ENCODE results near the gene TERT.
"Not testable (repeated sequence)": the region's sequence is repeated elsewhere in the genome, so short reads cannot be mapped to it uniquely, and the experiment has no call there.

Gene TERT

DNA sequence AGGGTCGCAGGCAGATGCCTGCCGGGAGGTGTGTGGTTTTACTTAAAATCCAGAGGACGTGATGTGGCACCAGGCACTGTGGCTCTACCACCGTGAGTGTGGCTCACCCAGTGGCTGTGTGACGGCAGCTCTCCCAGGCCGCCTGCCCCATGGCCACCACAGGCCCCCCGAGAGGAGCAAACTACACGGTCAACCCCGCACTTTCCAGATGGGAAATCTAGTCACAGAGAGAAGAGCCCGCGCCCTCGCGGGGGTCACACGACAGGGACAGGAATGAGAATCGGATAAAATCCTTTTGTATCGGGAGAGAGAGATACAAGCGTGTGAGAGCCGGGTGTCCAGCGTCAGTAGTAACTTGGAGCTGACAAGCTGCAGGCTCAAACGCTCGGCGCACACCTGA, 24.4 kb downstream of the TERT start:
- no peak for TF ChIP-seq ZNF8 (CRISPR knock-in tag; IDR thresholded peaks at IDR 0.05)
- TF ChIP-seq TCF4 (CRISPR knock-in tag; IDR thresholded peaks at IDR 0.05; ENCODE audit: borderline replicate concordance): no peak
- no peak for TF ChIP-seq ZNF565 (CRISPR knock-in tag; conservative IDR thresholded peaks at IDR 0.05; ENCODE audit: low read depth)
- no peak for TF ChIP-seq OSR1 (CRISPR knock-in tag; IDR thresholded peaks at IDR 0.05)
- no peak for ATAC-seq

DNA sequence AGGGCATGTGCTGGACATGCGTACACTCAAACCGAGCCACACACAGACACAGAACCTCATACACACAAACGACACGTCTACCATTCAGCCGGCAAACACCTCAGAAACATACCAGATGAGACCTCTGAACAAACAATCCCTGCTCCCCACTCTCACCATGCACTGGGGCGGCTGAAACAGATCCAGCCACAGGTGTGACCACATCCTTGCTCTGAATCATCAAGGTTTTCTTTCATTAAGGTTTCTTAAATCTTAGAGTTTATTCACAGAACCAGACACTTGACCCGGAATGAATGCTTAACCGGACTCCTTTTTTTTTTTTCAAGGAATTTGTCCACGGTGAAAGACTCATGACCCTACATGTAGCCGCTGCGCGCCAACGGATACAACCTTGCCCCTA, 26.2 kb downstream of the TERT start:
- TF ChIP-seq, protein P1, sequence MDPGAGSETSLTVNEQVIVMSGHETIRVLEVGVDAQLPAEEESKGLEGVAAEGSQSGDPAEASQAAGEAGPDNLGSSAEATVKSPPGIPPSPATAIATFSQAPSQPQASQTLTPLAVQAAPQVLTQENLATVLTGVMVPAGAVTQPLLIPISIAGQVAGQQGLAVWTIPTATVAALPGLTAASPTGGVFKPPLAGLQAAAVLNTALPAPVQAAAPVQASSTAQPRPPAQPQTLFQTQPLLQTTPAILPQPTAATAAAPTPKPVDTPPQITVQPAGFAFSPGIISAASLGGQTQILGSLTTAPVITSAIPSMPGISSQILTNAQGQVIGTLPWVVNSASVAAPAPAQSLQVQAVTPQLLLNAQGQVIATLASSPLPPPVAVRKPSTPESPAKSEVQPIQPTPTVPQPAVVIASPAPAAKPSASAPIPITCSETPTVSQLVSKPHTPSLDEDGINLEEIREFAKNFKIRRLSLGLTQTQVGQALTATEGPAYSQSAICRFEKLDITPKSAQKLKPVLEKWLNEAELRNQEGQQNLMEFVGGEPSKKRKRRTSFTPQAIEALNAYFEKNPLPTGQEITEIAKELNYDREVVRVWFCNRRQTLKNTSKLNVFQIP (CRISPR knock-in tag; IDR thresholded peaks at IDR 0.05; ENCODE audit: borderline replicate concordance, low read depth): no peak
- TF ChIP-seq ZC3H10 (CRISPR knock-in tag; IDR thresholded peaks at IDR 0.05): no peak
- TF ChIP-seq, protein P2, sequence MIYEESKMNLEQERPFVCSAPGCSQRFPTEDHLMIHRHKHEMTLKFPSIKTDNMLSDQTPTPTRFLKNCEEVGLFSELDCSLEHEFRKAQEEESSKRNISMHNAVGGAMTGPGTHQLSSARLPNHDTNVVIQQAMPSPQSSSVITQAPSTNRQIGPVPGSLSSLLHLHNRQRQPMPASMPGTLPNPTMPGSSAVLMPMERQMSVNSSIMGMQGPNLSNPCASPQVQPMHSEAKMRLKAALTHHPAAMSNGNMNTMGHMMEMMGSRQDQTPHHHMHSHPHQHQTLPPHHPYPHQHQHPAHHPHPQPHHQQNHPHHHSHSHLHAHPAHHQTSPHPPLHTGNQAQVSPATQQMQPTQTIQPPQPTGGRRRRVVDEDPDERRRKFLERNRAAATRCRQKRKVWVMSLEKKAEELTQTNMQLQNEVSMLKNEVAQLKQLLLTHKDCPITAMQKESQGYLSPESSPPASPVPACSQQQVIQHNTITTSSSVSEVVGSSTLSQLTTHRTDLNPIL (CRISPR knock-in tag; IDR thresholded peaks at IDR 0.05; ENCODE audit: low read depth): no peak
- no peak for TF ChIP-seq ZNF565 (CRISPR knock-in tag; conservative IDR thresholded peaks at IDR 0.05; ENCODE audit: low read depth)
- TF ChIP-seq BACH2 (CRISPR knock-in tag; IDR thresholded peaks at IDR 0.05; ENCODE audit: borderline replicate concordance): no peak
- TF ChIP-seq TCF4 (CRISPR knock-in tag; IDR thresholded peaks at IDR 0.05; ENCODE audit: borderline replicate concordance): no peak
- TF ChIP-seq OSR1 (CRISPR knock-in tag; IDR thresholded peaks at IDR 0.05): no peak
- no peak for TF ChIP-seq ARNTL (CRISPR knock-in tag; IDR thresholded peaks at IDR 0.05; ENCODE audit: borderline replicate concordance, low read depth)
- TF ChIP-seq GLIS3 (CRISPR knock-in tag; IDR thresholded peaks at IDR 0.05): no peak
- no peak for TF ChIP-seq RARB (CRISPR knock-in tag; IDR thresholded peaks at IDR 0.05)
- TF ChIP-seq ZFP3 (CRISPR knock-in tag; IDR thresholded peaks at IDR 0.05): no peak
- no peak for TF ChIP-seq TOX (CRISPR knock-in tag; IDR thresholded peaks at IDR 0.05; ENCODE audit: borderline replicate concordance)
- no peak for TF ChIP-seq ZNF8 (CRISPR knock-in tag; IDR thresholded peaks at IDR 0.05)
- TF ChIP-seq CSDC2 (CRISPR knock-in tag; IDR thresholded peaks at IDR 0.05): no peak
- TF ChIP-seq, protein P3, sequence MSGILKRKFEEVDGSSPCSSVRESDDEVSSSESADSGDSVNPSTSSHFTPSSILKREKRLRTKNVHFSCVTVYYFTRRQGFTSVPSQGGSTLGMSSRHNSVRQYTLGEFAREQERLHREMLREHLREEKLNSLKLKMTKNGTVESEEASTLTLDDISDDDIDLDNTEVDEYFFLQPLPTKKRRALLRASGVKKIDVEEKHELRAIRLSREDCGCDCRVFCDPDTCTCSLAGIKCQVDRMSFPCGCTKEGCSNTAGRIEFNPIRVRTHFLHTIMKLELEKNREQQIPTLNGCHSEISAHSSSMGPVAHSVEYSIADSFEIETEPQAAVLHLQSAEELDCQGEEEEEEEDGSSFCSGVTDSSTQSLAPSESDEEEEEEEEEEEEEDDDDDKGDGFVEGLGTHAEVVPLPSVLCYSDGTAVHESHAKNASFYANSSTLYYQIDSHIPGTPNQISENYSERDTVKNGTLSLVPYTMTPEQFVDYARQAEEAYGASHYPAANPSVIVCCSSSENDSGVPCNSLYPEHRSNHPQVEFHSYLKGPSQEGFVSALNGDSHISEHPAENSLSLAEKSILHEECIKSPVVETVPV (CRISPR knock-in tag; IDR thresholded peaks at IDR 0.05): no peak
- no peak for TF ChIP-seq PPARA (CRISPR knock-in tag; IDR thresholded peaks at IDR 0.05; ENCODE audit: borderline replicate concordance)
- no peak for TF ChIP-seq ISL1 (CRISPR knock-in tag; IDR thresholded peaks at IDR 0.05)
- ATAC-seq: no peak

DNA sequence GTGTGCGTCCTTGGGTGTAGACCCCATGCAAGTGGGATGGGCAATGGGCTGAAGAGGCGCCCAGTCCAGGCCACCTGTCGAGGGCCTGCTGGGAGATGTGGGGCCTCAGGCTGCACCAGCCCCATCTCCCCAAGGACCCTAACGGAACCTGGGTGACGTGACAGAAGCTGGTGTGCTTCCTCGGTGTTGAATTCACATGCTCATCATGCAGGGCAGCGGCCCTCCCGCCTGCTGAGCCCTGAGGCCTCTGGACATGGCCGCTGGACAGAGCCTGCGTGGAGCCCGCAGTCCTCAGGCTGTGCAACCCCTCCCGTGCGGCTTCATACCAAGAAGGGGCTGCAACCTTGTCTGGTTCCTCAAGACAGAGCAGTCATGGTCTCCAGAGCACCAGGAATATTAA, 26.8 kb downstream of the TERT start:
- TF ChIP-seq ZFP30 (CRISPR knock-in tag; IDR thresholded peaks at IDR 0.05) (no peak), ZNF565 (CRISPR knock-in tag; conservative IDR thresholded peaks at IDR 0.05; ENCODE audit: low read depth) (no peak), ZC3H10 (CRISPR knock-in tag; IDR thresholded peaks at IDR 0.05) (no peak), ZNF70 (CRISPR knock-in tag; IDR thresholded peaks at IDR 0.05) (no peak), ZNF8 (CRISPR knock-in tag; IDR thresholded peaks at IDR 0.05) (no peak), OSR1 (CRISPR knock-in tag; IDR thresholded peaks at IDR 0.05) (no peak), ISL1 (CRISPR knock-in tag; IDR thresholded peaks at IDR 0.05) (no peak), CSDC2 (CRISPR knock-in tag; IDR thresholded peaks at IDR 0.05) (no peak), RARB (CRISPR knock-in tag; IDR thresholded peaks at IDR 0.05) (no peak), TOX (CRISPR knock-in tag; IDR thresholded peaks at IDR 0.05; ENCODE audit: borderline replicate concordance) (no peak), ESRRG (CRISPR knock-in tag; IDR thresholded peaks at IDR 0.05) (no peak), PPARA (CRISPR knock-in tag; IDR thresholded peaks at IDR 0.05; ENCODE audit: borderline replicate concordance) (no peak), SNAI2 (CRISPR knock-in tag; IDR thresholded peaks at IDR 0.05) (no peak), ZFP3 (CRISPR knock-in tag; IDR thresholded peaks at IDR 0.05) (no peak), ARNTL (CRISPR knock-in tag; IDR thresholded peaks at IDR 0.05; ENCODE audit: borderline replicate concordance, low read depth) (no peak)
- TF ChIP-seq, protein P1 (CRISPR knock-in tag; IDR thresholded peaks at IDR 0.05; ENCODE audit: borderline replicate concordance, low read depth): no peak
- TF ChIP-seq, protein P3 (CRISPR knock-in tag; IDR thresholded peaks at IDR 0.05): no peak
- TF ChIP-seq, protein P4, sequence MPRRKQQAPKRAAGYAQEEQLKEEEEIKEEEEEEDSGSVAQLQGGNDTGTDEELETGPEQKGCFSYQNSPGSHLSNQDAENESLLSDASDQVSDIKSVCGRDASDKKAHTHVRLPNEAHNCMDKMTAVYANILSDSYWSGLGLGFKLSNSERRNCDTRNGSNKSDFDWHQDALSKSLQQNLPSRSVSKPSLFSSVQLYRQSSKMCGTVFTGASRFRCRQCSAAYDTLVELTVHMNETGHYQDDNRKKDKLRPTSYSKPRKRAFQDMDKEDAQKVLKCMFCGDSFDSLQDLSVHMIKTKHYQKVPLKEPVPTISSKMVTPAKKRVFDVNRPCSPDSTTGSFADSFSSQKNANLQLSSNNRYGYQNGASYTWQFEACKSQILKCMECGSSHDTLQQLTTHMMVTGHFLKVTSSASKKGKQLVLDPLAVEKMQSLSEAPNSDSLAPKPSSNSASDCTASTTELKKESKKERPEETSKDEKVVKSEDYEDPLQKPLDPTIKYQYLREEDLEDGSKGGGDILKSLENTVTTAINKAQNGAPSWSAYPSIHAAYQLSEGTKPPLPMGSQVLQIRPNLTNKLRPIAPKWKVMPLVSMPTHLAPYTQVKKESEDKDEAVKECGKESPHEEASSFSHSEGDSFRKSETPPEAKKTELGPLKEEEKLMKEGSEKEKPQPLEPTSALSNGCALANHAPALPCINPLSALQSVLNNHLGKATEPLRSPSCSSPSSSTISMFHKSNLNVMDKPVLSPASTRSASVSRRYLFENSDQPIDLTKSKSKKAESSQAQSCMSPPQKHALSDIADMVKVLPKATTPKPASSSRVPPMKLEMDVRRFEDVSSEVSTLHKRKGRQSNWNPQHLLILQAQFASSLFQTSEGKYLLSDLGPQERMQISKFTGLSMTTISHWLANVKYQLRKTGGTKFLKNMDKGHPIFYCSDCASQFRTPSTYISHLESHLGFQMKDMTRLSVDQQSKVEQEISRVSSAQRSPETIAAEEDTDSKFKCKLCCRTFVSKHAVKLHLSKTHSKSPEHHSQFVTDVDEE (CRISPR knock-in tag; IDR thresholded peaks at IDR 0.05): no peak
- TF ChIP-seq, protein P5, sequence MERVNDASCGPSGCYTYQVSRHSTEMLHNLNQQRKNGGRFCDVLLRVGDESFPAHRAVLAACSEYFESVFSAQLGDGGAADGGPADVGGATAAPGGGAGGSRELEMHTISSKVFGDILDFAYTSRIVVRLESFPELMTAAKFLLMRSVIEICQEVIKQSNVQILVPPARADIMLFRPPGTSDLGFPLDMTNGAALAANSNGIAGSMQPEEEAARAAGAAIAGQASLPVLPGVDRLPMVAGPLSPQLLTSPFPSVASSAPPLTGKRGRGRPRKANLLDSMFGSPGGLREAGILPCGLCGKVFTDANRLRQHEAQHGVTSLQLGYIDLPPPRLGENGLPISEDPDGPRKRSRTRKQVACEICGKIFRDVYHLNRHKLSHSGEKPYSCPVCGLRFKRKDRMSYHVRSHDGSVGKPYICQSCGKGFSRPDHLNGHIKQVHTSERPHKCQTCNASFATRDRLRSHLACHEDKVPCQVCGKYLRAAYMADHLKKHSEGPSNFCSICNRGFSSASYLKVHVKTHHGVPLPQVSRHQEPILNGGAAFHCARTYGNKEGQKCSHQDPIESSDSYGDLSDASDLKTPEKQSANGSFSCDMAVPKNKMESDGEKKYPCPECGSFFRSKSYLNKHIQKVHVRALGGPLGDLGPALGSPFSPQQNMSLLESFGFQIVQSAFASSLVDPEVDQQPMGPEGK (CRISPR knock-in tag; IDR thresholded peaks at IDR 0.05; ENCODE audit: borderline replicate concordance): no peak
- no peak for ATAC-seq

DNA sequence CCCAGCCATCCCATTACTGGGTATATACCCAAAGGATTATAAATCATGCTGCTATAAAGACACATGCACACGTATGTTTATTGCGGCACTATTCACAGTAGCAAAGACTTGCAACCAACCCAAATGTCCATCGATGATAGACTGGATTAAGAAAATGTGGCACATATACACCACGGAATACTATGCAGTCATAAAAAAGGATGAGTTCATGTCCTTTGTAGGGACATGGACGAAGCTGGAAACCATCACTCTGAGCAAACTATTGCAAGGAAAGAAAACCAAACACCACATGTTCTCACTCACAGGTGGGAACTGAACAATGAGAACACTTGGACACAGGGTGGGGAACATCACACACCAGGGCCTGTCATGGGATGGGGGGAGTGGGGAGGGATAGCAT, 27.4 kb downstream of the TERT start:
- ATAC-seq: not testable (repeated sequence)

Measured in SK-N-SH treated with all-trans-retinoic acid at 6 μM for 48 hours (cell line).